Adrenal gland (tissue), 5 donors: ENCODE results near the gene INTS6L.

Experiments used
- CTCF ChIP-seq, 6 experiments: fragments of 450-650 bp in 4 of 6; fragments of 200-600 bp in 2 of 6; sonication (generic) in 1 of 6; IDR thresholded peaks; 1 replicate in 5 of 6; 2 replicates in 1 of 6; pipeline versions ENCODE4 v1.5.1 to v1.8.0; 2016 to 2021; ENCODE audit warnings: antibody characterized with exemption in 6 of 6, mild to moderate bottlenecking in 2 of 6, moderate library complexity in 1 of 6
- POLR2A ChIP-seq, 2 donors: fragments of 450-650 bp; IDR thresholded peaks; one replicate each; pipeline ENCODE4 v1.6.1; 2017; ENCODE audit warnings: antibody characterized with exemption in 2 of 2, mild to moderate bottlenecking in 2 of 2, moderate library complexity in 1 of 2
- donor health status: DM: no; HTN: no; CAD: no.

- no peak for TF ChIP-seq CTCF (IDR thresholded peaks at IDR 0.05)
- TF ChIP-seq POLR2A (IDR thresholded peaks at IDR 0.05), result no peak
Observed at GRCh38 chrX:135581496-135581895, 61.0 kb downstream of the INTS6L start.
